IPS-18c (cell line): ENCODE data around the gene HNMT.
"Not testable (repeated sequence)": the region's sequence is repeated elsewhere in the genome, so short reads cannot be mapped to it uniquely, and the experiment has no call there.

ENCODE experiments used
- H3K4me3 ChIP-seq: 2 replicates; pipeline ENCODE4 v1.7.0; 2013; ENCODE audit warnings: low read depth, mild to moderate bottlenecking, low read length, moderate library complexity; ENCODE audit not compliant: insufficient read depth
- H3K9me3 ChIP-seq: one replicate; pipeline ENCODE4 v1.6.1; 2013; ENCODE audit warnings: mild to moderate bottlenecking, low read length, moderate library complexity; ENCODE audit not compliant: control insufficient read depth, insufficient read depth

Gene HNMT

DNA sequence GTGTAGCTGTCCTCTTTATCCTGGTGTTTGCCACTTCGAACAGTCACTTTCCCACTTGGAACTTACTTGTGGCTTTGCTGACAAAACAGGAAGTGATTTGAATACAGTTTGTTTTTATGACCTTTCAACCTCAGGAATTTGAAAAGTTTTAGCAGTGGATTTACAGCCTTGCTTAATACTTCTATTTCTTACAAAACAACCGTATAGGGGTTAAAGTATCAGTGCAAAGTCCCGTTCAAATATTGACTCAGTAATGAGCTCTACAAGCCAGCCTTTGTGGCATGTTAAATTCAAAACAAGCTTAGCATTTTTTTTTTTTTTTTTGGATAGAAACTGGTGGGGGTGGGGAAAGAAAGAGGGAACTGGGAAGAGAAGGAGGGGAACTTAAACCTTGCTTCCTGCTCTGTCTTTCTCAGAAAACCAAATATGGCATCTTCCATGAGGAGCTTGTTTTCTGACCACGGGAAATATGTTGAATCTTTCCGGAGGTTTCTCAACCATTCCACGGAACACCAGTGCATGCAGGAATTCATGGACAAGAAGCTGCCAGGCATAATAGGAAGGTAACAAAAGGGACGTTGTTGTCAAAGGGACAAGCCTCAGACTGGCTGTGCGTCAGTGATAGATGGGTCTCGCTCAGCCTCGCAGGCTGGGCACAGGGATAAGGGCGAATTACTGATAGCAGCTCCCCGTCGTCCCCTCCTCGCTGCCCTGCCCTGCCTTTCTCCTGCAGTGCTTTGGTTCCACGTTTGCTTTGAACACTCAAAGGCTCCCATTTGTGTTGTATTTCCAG lies at the start of gene HNMT:
HNMT (plus strand) TSS at position 408 of the 793 bp plus-strand sequence; CDS start at position 427, 19 bp downstream.
- H3K4me3 ChIP-seq, result peak within 1 kb of the TSS; percentile 40
- no peaks in the 10 kb centered on the region for H3K9me3 ChIP-seq

DNA sequence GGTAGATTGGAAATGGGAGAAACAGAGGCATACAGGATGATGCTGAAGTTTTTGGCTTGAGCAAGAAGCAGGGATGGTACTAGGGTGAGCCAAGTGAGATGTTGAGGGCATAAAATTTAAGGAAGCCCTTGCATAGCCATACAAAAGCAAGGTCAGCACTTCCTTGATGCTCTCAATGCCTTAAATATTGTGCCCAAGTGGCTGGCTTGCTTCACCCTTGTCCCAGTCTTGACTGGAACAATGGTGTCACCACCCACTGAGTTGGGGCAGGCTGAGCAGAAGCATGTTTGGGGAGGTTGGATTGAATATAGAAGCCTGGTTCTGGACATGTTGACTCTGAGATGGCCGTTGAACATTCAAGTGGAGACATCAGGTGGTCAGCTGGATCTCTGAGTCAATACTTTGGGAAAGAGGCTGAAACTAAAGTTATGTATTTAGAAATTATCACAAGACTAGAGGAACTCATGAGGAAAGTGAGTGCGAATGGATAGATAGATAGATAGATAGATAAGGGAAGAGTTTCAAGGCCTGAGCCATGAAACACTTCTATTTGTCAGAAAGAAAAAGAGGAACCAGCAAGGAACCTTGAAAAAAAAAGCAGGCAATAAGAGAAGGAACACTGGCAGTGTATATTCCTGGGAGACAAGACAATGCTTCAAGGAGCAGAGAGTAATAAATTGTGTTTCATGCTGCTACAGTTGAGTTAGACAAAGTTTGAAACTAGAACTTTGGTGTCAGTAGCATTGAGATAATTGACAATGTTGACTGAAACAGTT lies 43.0 kb upstream of the HNMT start:
- no peaks in the 10 kb centered on the region for H3K9me3 ChIP-seq
- H3K4me3 ChIP-seq, result no peak overlapping the region

DNA sequence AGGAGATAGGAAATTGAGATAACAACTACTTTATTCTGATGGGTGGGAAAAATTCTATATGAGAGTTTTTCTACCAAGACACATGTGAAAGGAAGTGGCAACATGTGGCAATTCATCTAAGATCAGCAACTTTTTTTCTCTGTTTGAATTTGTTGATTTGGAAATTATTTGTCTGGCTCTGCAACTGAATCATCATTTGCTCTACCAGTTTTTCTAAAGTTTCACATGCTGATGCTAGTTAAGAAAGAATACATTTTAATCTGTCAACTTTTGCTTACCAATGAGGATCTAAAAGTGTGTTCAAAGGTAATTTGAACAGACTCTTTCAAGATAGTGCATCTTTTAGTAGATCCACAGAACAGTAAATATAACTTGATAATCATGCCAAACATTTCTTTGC lies 42.1 kb upstream of the HNMT start:
- H3K4me3 ChIP-seq, H3K9me3 ChIP-seq: not testable (repeated sequence)

DNA sequence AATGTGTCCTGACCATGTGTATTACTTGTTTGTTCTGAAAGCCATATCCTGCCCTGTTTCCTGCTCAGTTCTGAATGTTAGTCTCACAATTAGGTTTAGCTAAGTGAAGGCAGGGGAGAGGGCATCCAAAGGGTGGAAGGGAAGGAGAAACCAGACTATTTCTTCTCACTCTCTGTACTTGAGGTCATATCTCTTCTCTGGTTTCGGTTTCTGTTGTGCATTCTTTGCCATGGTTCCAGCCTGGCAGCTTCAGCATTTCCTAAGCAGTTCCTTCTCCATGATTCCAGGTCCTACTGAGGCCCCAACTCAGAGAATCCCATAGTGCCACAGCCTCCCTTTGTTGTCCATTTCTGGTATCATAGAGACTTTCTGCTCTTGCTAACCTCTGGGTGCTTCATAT lies 40.3 kb upstream of the HNMT start:
- Histone ChIP-seq H3K4me3 (no peak overlapping the region), H3K9me3 (no peaks in the 10 kb centered on the region)

DNA sequence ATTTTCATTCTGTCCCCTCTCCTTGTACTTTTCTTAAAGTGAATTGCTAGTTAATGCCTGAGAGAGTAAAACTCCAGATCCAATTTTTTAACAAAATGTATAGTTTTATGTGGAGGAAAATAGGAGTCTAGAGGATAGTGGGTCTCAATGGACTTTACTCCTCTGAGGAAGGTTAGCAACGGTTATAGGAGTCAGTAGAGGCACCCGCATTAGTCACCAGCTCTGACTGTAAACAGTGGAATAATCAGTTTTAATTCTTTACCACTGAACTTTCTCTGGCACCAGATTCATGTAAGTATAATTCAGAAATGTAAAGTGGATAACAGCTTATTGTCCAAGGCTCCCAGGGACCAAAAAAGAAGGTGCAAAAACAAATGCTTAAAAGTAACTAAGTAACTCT lies 38.7 kb upstream of the HNMT start:
- no peak overlapping the region for H3K4me3 ChIP-seq
- H3K9me3 ChIP-seq, result no peaks in the 10 kb centered on the region

DNA sequence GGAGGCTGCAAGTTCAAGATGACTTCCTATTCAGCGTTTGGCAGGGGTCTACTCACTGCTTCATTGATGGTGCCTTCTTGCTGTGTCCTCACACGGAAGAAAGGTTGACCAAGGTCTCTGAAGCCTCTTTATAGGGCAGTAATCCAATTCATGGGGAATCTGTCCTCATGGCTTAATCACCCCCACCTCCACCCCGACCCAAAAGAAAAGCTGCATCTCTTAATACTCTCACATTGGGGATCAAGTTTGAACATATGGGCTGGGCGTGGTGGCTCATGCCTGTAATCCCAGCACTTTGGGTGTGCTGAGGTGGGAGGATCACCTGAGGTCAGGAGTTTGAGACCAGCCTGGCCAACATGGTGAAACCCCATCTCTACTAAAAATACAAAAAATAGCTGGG lies 36.4 kb upstream of the HNMT start:
- Histone ChIP-seq H3K9me3 (no peaks in the 10 kb centered on the region), H3K4me3 (no peak overlapping the region)

DNA sequence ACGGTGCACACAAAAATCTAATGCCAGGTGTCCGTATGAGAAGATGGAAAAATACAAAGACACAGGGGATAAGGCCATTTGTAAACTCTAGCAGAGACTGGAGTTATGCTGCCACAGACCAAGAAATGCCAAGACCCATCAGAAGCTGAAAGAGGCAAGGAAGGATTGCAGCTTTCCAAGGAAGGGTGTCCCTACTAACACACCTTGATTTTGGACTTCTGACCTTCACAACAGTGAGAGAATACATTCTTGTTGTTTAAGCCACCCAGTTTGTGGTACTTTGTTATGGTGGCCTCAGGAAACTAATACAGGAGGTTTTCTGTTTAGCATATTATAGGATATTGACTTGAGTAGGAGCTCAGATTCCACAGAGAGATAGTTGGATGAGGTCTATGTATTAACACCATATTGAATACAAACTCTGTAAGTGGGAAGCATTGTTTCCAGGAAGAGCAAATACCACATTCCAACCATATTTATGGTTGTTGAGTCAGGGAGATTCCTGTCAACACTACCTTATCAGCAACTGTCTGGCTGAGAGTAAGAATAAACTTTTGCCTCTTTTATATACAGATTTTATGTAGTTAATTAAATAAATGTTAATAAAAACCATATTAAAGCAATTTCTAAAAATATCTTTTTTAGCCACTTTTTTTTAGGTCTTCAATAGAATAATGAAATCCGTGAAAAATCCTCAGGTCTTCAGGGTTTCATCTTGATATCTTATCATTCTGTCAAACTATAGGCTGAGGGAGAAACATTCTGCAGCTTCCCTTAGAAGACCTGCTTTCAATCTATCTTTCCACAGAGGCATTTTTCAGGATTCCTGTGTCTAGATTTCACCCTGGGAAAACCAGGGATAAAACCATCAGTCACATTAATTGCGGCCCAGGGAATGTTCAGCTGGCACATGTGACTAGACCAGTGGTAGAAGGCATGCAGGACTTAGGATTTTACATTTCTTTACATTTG lies 35.4 kb upstream of the HNMT start:
- H3K4me3 ChIP-seq, result no peak overlapping the region
- H3K9me3 ChIP-seq, result no peaks in the 10 kb centered on the region

DNA sequence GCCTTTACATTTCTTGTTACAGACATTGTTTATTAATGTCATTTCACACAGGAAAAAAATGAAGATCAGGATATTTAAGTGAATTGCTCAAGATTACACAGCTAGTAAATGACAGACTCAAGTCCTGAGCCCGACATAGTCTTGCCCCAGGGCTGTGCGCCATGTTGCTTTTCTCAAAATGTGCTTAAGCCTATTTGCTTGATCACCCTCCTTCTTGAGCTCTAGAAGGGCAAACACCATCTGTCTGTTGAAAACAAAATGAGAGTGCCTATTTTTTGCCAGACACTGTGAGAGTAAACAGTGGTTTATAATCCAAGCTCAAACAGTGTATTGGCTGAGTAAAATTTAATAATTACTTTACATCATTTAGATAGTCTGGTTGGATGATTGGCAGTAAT lies 34.8 kb upstream of the HNMT start:
- no peak overlapping the region for H3K4me3 ChIP-seq
- H3K9me3 ChIP-seq, result no peaks in the 10 kb centered on the region

DNA sequence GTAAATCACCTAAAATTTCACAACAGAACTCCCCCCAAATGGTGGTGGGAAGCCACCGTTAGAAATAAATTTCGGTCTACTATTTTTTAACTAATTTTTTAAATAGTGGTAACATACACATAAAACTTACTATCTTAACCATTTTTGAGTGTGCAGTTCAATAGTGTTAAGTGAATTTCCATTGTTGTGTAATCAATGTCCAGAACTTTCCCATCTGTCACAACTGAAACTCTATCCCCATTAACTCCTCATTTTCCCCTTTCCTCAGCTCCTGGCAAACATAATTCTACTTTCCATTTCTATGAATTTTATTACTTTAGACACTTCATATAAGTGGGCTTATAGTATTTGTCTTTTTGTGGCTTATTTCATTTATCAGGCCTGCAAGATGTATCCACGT lies 34.1 kb upstream of the HNMT start:
- H3K4me3 ChIP-seq, result no peak overlapping the region
- H3K9me3 ChIP-seq, result no peaks in the 10 kb centered on the region

DNA sequence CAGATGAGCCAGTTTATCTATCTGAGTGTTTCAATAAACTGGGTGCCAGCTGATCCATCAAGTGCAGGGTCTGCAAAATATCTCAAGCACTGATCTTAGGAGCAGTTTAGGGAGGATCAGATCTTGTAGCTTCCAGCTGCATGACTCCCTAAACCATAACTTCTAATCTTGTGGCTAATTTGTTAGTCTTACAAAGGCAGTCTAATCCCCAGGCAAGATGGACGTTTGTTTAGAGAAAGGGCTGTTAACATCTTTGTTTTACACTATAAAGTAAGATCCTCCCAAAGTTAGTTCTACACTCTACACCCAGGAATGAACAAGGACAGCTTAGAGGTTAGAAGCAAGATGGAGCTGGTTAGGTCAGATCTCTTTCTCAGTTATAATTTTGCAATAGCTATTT lies 28.7 kb upstream of the HNMT start:
- Histone ChIP-seq H3K9me3 (no peaks in the 10 kb centered on the region), H3K4me3 (no peak overlapping the region)

DNA sequence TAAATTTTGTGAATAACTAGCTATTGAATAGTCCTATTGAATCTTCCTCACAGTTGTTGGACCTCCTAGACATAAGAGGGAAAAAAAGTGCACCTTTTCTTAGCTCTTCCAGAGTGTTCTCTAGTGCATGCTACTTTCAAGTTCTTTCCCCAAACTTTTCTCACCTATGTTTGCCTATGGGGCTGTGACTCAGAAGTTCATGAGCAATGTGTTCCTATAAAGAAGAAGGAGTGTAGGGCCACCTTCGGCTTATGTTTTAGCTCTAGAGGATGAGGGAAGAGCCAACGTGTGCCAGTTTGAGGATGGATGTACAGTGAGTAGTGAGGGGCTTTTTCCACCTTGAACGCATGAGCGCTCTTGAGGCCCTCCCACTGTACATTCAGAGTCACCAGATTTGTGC lies 27.0 kb upstream of the HNMT start:
- Histone ChIP-seq H3K4me3 (no peak overlapping the region), H3K9me3 (no peaks in the 10 kb centered on the region)

DNA sequence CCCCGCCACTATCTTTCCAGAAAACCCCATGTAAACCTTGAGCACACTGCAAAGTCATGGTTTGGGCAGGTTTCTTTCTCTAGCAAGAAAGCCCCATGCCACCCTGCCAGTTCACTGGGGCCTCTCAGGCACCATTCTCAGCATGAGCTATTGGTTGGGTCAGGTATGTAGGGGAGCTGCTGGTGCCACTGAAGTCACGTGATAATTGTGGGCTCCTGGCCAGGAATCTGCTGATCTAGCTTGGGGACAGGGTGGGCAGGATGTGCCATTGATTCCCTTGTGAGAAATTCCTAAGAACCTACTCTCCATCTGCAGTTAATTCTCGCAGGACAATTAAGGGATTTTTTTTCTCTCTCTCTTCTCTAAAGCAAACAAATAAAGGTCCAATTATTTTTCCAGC lies 26.5 kb upstream of the HNMT start:
- Histone ChIP-seq H3K9me3 (no peaks in the 10 kb centered on the region), H3K4me3 (no peak overlapping the region)

DNA sequence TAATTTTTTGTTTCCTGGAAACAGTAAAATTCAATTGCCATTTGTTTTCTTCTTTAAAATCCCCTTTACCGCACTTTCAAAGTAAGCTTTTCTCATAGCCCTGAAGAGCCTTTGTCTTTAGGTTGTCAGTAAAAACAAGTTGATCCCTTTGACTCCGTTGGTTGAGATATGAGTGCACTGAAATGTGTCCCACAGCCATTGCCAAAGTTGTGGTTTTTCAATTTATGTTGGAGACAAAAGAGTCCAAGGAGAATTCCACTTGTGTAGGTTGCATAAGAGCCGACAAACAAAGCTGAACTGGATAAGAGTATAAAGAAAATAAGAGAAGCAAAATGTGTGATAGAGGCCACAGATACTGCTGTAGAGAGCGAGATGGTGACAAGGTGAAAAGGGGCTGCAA lies 26.1 kb upstream of the HNMT start:
- no peaks in the 10 kb centered on the region for H3K9me3 ChIP-seq
- no peak overlapping the region for H3K4me3 ChIP-seq

DNA sequence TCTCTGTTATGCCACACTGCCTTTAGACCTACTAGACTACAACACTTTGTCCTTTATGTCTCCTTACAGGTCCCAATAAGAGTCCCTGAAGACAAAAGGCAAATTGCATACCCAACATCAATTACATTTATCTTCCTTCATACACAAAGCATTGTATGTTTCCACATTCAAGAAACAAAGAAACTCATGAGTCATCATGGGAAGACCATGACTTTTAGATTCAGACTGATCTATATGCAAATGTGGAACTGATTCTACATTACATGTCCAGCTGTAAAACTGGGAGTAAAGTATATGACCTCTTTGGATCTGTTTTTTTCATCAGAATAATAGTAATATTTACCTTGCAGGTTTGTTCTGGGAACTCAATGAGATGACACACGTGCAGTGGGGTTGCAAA lies 25.2 kb upstream of the HNMT start:
- Histone ChIP-seq H3K4me3 (no peak overlapping the region), H3K9me3 (no peaks in the 10 kb centered on the region)

DNA sequence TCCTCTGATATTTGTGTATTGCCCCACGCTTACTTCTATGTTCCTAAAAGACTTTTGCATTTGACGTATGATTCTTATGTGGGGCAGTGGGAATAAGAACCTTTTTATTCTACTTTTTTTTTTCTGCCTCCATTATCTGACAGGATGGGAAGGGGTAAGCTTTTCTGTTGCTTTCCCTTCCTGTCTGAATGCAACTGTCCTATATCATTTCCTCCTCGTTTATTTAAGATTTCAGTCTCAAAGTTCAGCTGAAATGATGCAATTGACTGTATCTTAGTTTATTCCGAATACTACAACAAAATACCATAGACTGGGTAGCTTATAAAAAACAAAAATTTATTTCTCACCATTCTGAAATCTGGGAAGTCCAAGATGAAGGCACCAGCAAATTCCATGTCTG lies 24.1 kb upstream of the HNMT start:
- H3K9me3 ChIP-seq, result no peaks in the 10 kb centered on the region
- H3K4me3 ChIP-seq, result no peak overlapping the region

DNA sequence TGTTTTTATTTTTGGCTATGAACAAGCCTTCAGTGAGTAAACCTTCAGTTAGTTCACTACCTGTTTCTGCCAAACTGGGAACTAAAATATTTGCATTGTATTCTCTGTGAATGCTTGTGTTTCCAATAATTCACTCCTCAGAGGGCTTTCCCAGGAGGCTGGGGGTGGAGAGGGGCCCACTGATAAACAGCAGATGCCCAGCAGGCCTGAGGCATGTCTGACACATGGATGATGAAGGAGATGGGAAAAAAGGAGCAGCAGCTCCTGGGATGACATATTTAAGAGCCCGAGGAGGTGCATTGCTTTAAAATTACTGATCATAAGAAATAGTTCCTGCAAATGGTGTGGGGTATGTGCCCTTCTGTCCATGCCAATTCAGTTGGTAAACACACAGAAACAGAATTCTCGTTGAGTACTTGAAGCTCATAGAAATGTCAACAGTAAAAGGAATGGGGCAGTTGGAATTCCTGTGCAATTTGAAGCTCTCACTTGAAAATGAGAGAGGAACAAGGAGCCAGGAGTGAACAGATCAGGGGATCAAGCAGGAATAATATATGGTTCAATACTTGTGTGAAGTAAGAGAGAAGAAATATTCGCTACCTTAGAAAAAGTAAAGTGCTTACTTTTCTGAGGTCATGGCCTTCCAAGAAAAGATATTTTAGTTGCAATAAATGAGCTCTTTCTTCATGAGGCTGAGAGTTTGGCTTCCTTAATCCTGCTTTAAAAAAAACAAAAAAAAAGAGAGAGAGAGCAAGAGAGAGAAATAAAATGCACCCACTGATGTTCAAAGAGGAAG lies 22.0 kb upstream of the HNMT start:
- no peak overlapping the region for H3K4me3 ChIP-seq
- no peaks in the 10 kb centered on the region for H3K9me3 ChIP-seq
